HG02852 (cell line): Measurements from ENCODE around the gene RFX4.

Experiments used
- ATAC-seq: cut with Tn5 transposase; IDR thresholded peaks from one replicate; pipeline ENCODE4 v1.9.1; 2021; ENCODE audit warnings: mild to moderate bottlenecking, moderate library complexity; ENCODE audit not compliant: unreplicated experiment

The RFX4 gene

GRCh38 chr12:106758349-106759110, 175.7 kb downstream of the RFX4 start:
- ATAC-seq: no peak

GRCh38 chr12:106759526-106760183, 176.9 kb downstream of the RFX4 start:
- ATAC-seq: peak; percentile 34

GRCh38 chr12:106760184-106760531, 177.4 kb downstream of the RFX4 start:
- peak; percentile 99 for ATAC-seq

GRCh38 chr12:106764220-106764619, 181.4 kb downstream of the RFX4 start:
- no peak for ATAC-seq

GRCh38 chr12:106764738-106765137, 181.9 kb downstream of the RFX4 start:
- ATAC-seq: no peak

- no peak for ATAC-seq
These were observed 183.6 kb downstream of the RFX4 start for GRCh38 chr12:106766393-106766826.

- no peak for ATAC-seq
These were observed 184.4 kb downstream of the RFX4 start for GRCh38 chr12:106767206-106767605.

GRCh38 chr12:106767954-106768822, 185.4 kb downstream of the RFX4 start:
- ATAC-seq: no peak

- ATAC-seq: no peak
These were observed 186.3 kb downstream of the RFX4 start for GRCh38 chr12:106769078-106769477.

GRCh38 chr12:106769546-106769945, 186.7 kb downstream of the RFX4 start:
- ATAC-seq: no peak

- no peak for ATAC-seq
These were observed 188.6 kb downstream of the RFX4 start for GRCh38 chr12:106771425-106771824.

- ATAC-seq: no peak
These were observed 190.6 kb downstream of the RFX4 start for GRCh38 chr12:106773286-106774004.

GRCh38 chr12:106774005-106774807, 191.4 kb downstream of the RFX4 start, which contains the start of gene RIC8B:
Gene RIC8B (plus strand): TSS chr12:106774682. CDS start chr12:106774746, 64 bp downstream.
- ATAC-seq: peak; percentile 85

GRCh38 chr12:106774808-106775524, 192.2 kb downstream of the RFX4 start:
- peak; percentile 7 for ATAC-seq

GRCh38 chr12:106776897-106777296, 194.1 kb downstream of the RFX4 start:
- no peak for ATAC-seq

- no peak for ATAC-seq
These were observed 197.3 kb downstream of the RFX4 start for GRCh38 chr12:106780010-106780631.

- ATAC-seq: no peak
These were observed 199.8 kb downstream of the RFX4 start for GRCh38 chr12:106782619-106783018.

GRCh38 chr12:106783515-106783914, 200.7 kb downstream of the RFX4 start:
- no peak for ATAC-seq

GRCh38 chr12:106790020-106790419, 207.2 kb downstream of the RFX4 start:
- ATAC-seq: no peak
